ENCODE results near the gene GTF2A2. TPM values are rescaled to one million over a fixed set of nuclear protein-coding genes. Genes with fewer than 3 reads are reported as not detected.

The GTF2A2 gene
- total and polyA plus RNA-seq, 10 of the 15 experiments (the other 5 are each of a cell fraction or from before 2014, with no cell fraction given): 89.2 to 565 (median 137) TPM

GRCh38 chr15:59598461-59598860, 58.9 kb downstream of the GTF2A2 start (continued):
- TF ChIP-seq ZBTB40 (IDR thresholded peaks at IDR 0.05; ENCODE audit: borderline replicate concordance) (no peak), SP1 (IDR thresholded peaks at IDR 0.05; ENCODE audit: low read depth, low read length) (no peak), ZNF592 (IDR thresholded peaks at IDR 0.05) (no peak), RELA (IDR thresholded peaks at IDR 0.05; ENCODE audit: borderline replicate concordance, partially characterized antibody) (no peak), SUZ12 (IDR thresholded peaks at IDR 0.05; ENCODE audit: unreplicated experiment) (no peak), NR2C1 (IDR thresholded peaks at IDR 0.05) (no peak), TARDBP (IDR thresholded peaks at IDR 0.05; ENCODE audit: borderline replicate concordance) (no peak), CUX1 (IDR thresholded peaks at IDR 0.05; ENCODE audit: insufficient replicate concordance, low read depth, low read length) (no peak), CTCF (IDR thresholded peaks at IDR 0.05 in 2 of 3, conservative IDR thresholded peaks at IDR 0.05 in 1 of 3; ENCODE audit: control insufficient read depth in 2 of 3, extremely low read depth in 1 of 3, insufficient read depth in 1 of 3, low read depth in 3 of 3, low read length in 3 of 3) (no peak)
